ENCODE data around the gene SETX. TPM values are rescaled to one million over a fixed set of nuclear protein-coding genes. Genes with fewer than 3 reads are reported as not detected.

SETX gene
- total RNA-seq, 2 donors from 2014 or later, result 39.9 to 41.3 TPM

Other genes starting within 250 kb of the SETX start
- gene NTNG2, start 192.9 kb downstream of the SETX start, total RNA-seq, result 1 to 10 TPM in 1 of 2 donors, under 1 TPM in 1; 0.82 to 2.2 TPM
- gene TTF1, start 51.9 kb upstream of the SETX start, total RNA-seq, result 10 to 100 TPM; 22.1 to 27.0 TPM
- gene CFAP77, start 55.2 kb upstream of the SETX start, total RNA-seq, result not detected
- not detected for gene BARHL1, start 227.6 kb upstream of the SETX start, total RNA-seq